Measurements from ENCODE around the gene TMEM248. TPM values are rescaled to one million over a fixed set of nuclear protein-coding genes. Genes with fewer than 3 reads are reported as not detected.

The TMEM248 gene
- total RNA-seq, 1 experiment from 2014 or later: 59.3 TPM

GRCh38 chr7:66961096-66961495 is 40.1 kb downstream of the TMEM248 start:
- H3K4me3 ChIP-seq (replicated peaks in 1 of 2; ENCODE audit: low read depth in 1 of 2, low read length in 2 of 2): no peak overlapping the region
- H3K27me3 ChIP-seq (ENCODE audit: insufficient read depth, low read length): no peaks in the 10 kb centered on the region
- H3K4me2 ChIP-seq (ENCODE audit: low read length): no peak overlapping the region
- DNase-seq (ENCODE audit: low read depth, low spot score) (no peak), ATAC-seq (no peak)
- intact Hi-C loops (cut with micrococcal nuclease): no loop called here
- CTCF ChIA-PET: no interaction called here
- no peaks in the 10 kb centered on the region for H3K79me2 ChIP-seq (ENCODE audit: insufficient read depth, low read length)
- TF ChIP-seq ATF3 (IDR thresholded peaks at IDR 0.05) (no peak), CEBPB (IDR thresholded peaks at IDR 0.05; ENCODE audit: low read depth) (no peak), SRF (IDR thresholded peaks at IDR 0.05; ENCODE audit: low read depth) (no peak), ZBTB33 (IDR thresholded peaks at IDR 0.05; ENCODE audit: extremely low read depth, insufficient replicate concordance, low read length) (no peak), ZFX (IDR thresholded peaks at IDR 0.05) (no peak), RAD21 (IDR thresholded peaks at IDR 0.05; ENCODE audit: low read depth) (no peak)
- no peak overlapping the region for H3K9ac ChIP-seq (ENCODE audit: low read length)
- no TSS peak for BruUV-seq (replicated peaks)
- H3K36me3 ChIP-seq (ENCODE audit: control insufficient read depth in 1 of 2, insufficient read depth in 2 of 2, low read length in 2 of 2): peaks cover 0 to 7% of the 10 kb centered on the region in 2 experiments; a peak in 2 of 4 replicates
- no peaks in the 10 kb centered on the region for H4K20me1 ChIP-seq (ENCODE audit: insufficient read depth)
- no peaks in the 10 kb centered on the region; a peak in 1 of 4 replicates for H3K4me1 ChIP-seq (ENCODE audit: control insufficient read depth in 1 of 2, insufficient read depth in 2 of 2, low read length in 2 of 2)
- RAD21 ChIA-PET (ENCODE audit: low non-redundant PET in 1 of 2, low total read pairs in 2 of 2, uncharacterized antibody in 2 of 2, unreplicated experiment in 2 of 2): no interaction called here
- no peaks in the 10 kb centered on the region for H3K9me3 ChIP-seq (ENCODE audit: control insufficient read depth in 1 of 2, insufficient read depth in 1 of 2, low read depth in 1 of 2, low read length in 2 of 2)
- no peaks in the 10 kb centered on the region for H3K9me2 ChIP-seq (ENCODE audit: insufficient read depth)
- H3K27ac ChIP-seq (ENCODE audit: low read depth, low read length): no peak overlapping the region
- POLR2A ChIA-PET: no interaction called here
- no peak overlapping the region for H2AFZ ChIP-seq (ENCODE audit: low read depth, low read length, poor library complexity, severe bottlenecking)

- H3K4me1 ChIP-seq (ENCODE audit: control insufficient read depth in 1 of 2, insufficient read depth in 2 of 2, low read length in 2 of 2): no peaks in the 10 kb centered on the region
- ChIA-PET POLR2A (no interaction called here), RAD21 (ENCODE audit: low non-redundant PET in 1 of 2, low total read pairs in 2 of 2, uncharacterized antibody in 2 of 2, unreplicated experiment in 2 of 2) (no interaction called here)
Observed at GRCh38 chr7:66964411-66964810, 43.4 kb downstream of the TMEM248 start.

More at GRCh38 chr7:66964411-66964810, 43.4 kb downstream of the TMEM248 start:
- Histone ChIP-seq H3K4me3 (replicated peaks in 1 of 2; ENCODE audit: low read depth in 1 of 2, low read length in 2 of 2) (no peak overlapping the region), H3K36me3 (ENCODE audit: control insufficient read depth in 1 of 2, insufficient read depth in 2 of 2, low read length in 2 of 2) (no peaks in the 10 kb centered on the region; a peak in 1 of 4 replicates), H3K27me3 (ENCODE audit: insufficient read depth, low read length) (no peaks in the 10 kb centered on the region), H3K9me2 (ENCODE audit: insufficient read depth) (no peaks in the 10 kb centered on the region), H3K9ac (ENCODE audit: low read length) (no peak overlapping the region), H3K9me3 (ENCODE audit: control insufficient read depth in 1 of 2, insufficient read depth in 1 of 2, low read depth in 1 of 2, low read length in 2 of 2) (no peaks in the 10 kb centered on the region), H3K27ac (ENCODE audit: low read depth, low read length) (no peak overlapping the region), H2AFZ (ENCODE audit: low read depth, low read length, poor library complexity, severe bottlenecking) (no peak overlapping the region), H4K20me1 (ENCODE audit: insufficient read depth) (no peaks in the 10 kb centered on the region), H3K79me2 (ENCODE audit: insufficient read depth, low read length) (no peaks in the 10 kb centered on the region), H3K4me2 (ENCODE audit: low read length) (no peak overlapping the region)
- ATAC-seq: no peak
- intact Hi-C loops (cut with micrococcal nuclease): no loop called here
- BruUV-seq (replicated peaks): no TSS peak
- TF ChIP-seq RAD21 (IDR thresholded peaks at IDR 0.05; ENCODE audit: low read depth) (no peak), CBX3 (IDR thresholded peaks at IDR 0.05; ENCODE audit: low read depth) (no peak), EZH2 (IDR thresholded peaks at IDR 0.05) (no peak), MAX (IDR thresholded peaks at IDR 0.05) (no peak), POLR2A (IDR thresholded peaks at IDR 0.05; ENCODE audit: borderline replicate concordance, extremely low read depth, insufficient read depth, insufficient read length) (no peak)
- CTCF ChIA-PET: no interaction called here
- DNase-seq (ENCODE audit: low read depth, low spot score): no peak
